Brain microvascular endothelial cell (primary cell): ENCODE measurements around the gene SCUBE3.

Source experiments
- DNase-seq: peaks from one replicate; pipeline ENCODE4 v3.0.0-alpha.2; 2020
- H3K27ac ChIP-seq: fragments of 250-450 bp; sonication (Bioruptor Pico); 2 replicates; pipeline ENCODE4 v1.5.1; 2020; ENCODE audit warnings: mild to moderate bottlenecking, moderate library complexity
- H3K27me3 ChIP-seq: fragments of 250-450 bp; sonication (Bioruptor Pico); replicated peaks from 2 replicates; pipeline ENCODE4 v1.5.1; 2020; ENCODE audit warnings: mild to moderate bottlenecking
- H3K36me3 ChIP-seq: fragments of 250-450 bp; sonication (Bioruptor Pico); replicated peaks from 2 replicates; pipeline ENCODE4 v1.5.1; 2020; ENCODE audit warnings: mild to moderate bottlenecking
- H3K4me3 ChIP-seq: 2 replicates; pipeline ENCODE4 v1.5.1; 2011; ENCODE audit warnings: low read depth, mild to moderate bottlenecking, control low read depth, low read length, moderate library complexity
- in situ Hi-C: cut with HindIII; loops from 2 replicates; pipeline ENCODE4 v1.10.0; 2017; ENCODE audit warnings: low sequenced_read_pairs, low pct_ligation_motif_present
- TF ChIP-seq, protein P1 (sequence below): IDR thresholded peaks from 2 replicates; pipeline ENCODE4 v1.5.1; 2011; ENCODE audit warnings: low read depth, mild to moderate bottlenecking, moderate library complexity, low read length, control low read depth, inconsistent platforms; ENCODE audit errors: missing control alignments

Gene SCUBE3

DNA sequence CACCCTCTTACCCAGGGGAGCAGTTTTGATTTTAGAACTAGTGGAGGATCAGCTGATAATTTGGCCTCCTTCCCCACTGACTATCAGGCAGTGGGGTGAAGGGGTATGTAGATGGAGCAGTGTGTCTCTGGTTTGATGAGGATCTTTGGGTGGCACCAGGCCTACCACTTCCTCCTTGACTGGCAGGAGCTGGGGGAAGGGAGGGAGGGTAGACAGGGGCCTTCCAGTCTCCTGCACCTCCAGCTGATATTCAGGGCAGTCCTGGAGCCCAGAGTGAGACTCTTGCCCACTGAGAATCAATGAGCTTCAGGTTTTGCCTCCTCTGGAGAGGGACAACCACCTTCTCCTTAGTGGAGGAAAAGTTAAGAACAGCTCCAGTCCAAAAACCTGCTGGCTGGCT is 87.1 kb downstream of the SCUBE3 start:
- DNase-seq = no peak
- Histone ChIP-seq H3K36me3 (no peaks in the 10 kb centered on the region), H3K27ac (no peak overlapping the region), H3K27me3 (no peaks in the 10 kb centered on the region), H3K4me3 (no peak overlapping the region)
- TF ChIP-seq, protein P1, sequence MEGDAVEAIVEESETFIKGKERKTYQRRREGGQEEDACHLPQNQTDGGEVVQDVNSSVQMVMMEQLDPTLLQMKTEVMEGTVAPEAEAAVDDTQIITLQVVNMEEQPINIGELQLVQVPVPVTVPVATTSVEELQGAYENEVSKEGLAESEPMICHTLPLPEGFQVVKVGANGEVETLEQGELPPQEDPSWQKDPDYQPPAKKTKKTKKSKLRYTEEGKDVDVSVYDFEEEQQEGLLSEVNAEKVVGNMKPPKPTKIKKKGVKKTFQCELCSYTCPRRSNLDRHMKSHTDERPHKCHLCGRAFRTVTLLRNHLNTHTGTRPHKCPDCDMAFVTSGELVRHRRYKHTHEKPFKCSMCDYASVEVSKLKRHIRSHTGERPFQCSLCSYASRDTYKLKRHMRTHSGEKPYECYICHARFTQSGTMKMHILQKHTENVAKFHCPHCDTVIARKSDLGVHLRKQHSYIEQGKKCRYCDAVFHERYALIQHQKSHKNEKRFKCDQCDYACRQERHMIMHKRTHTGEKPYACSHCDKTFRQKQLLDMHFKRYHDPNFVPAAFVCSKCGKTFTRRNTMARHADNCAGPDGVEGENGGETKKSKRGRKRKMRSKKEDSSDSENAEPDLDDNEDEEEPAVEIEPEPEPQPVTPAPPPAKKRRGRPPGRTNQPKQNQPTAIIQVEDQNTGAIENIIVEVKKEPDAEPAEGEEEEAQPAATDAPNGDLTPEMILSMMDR = no peak
- in situ Hi-C loops = no loop called here
